SK-N-SH treated with all-trans-retinoic acid at 6 μM for 48 hours (cell line): ENCODE results near the gene ST6GALNAC2.

ENCODE experiments used
- ATAC-seq: fragments of 200-7000 bp; cut with Tn5 transposase; 3 replicates; pipeline ENCODE4 v1.9.1; 2020; ENCODE audit warnings: mild to moderate bottlenecking, moderate library complexity
- BACH2 ChIP-seq: fragments of 250-450 bp; sonication (Bioruptor Pico); IDR thresholded peaks from 2 replicates; pipeline ENCODE4 v1.9.0; 2021; ENCODE audit warnings: mild to moderate bottlenecking, borderline replicate concordance
- CSDC2 ChIP-seq: fragments of 250-450 bp; sonication (Bioruptor Pico); IDR thresholded peaks from 2 replicates; pipeline ENCODE4 v1.5.0; 2020; ENCODE audit warnings: mild to moderate bottlenecking, moderate library complexity
- ESRRG ChIP-seq: fragments of 250-450 bp; sonication (Bioruptor Pico); IDR thresholded peaks from 2 replicates; pipeline ENCODE4 v1.6.1; 2021; ENCODE audit warnings: mild to moderate bottlenecking
- GLIS3 ChIP-seq: fragments of 250-450 bp; sonication (Bioruptor Pico); IDR thresholded peaks from 2 replicates; pipeline ENCODE4 v1.5.0; 2020; ENCODE audit warnings: mild to moderate bottlenecking, moderate library complexity
- ISL1 ChIP-seq: fragments of 250-450 bp; sonication (Bioruptor Pico); IDR thresholded peaks from 2 replicates; pipeline ENCODE4 v2.1.2; 2022; ENCODE audit warnings: mild to moderate bottlenecking, moderate library complexity
- OSR1 ChIP-seq: fragments of 250-450 bp; sonication (Bioruptor Pico); IDR thresholded peaks from 2 replicates; pipeline ENCODE4 v1.8.0; 2022; ENCODE audit warnings: moderate library complexity, mild to moderate bottlenecking, inconsistent platforms
- RARB ChIP-seq: fragments of 250-450 bp; sonication (Bioruptor Pico); IDR thresholded peaks from 2 replicates; pipeline ENCODE4 v1.8.0; 2021; ENCODE audit warnings: mild to moderate bottlenecking, moderate library complexity
- SNAI2 ChIP-seq: fragments of 250-450 bp; sonication (Bioruptor Pico); IDR thresholded peaks from 2 replicates; pipeline ENCODE4 v1.5.0; 2020; ENCODE audit warnings: mild to moderate bottlenecking, moderate library complexity
- TCF4 ChIP-seq: fragments of 250-450 bp; sonication (Bioruptor Pico); IDR thresholded peaks from 2 replicates; pipeline ENCODE4 v1.8.0; 2021; ENCODE audit warnings: mild to moderate bottlenecking, moderate library complexity, borderline replicate concordance
- TOX ChIP-seq: fragments of 250-450 bp; sonication (Bioruptor Pico); IDR thresholded peaks from 2 replicates; pipeline ENCODE4 v1.8.0; 2021; ENCODE audit warnings: mild to moderate bottlenecking, moderate library complexity, borderline replicate concordance
- ZC3H10 ChIP-seq: fragments of 250-450 bp; sonication (Bioruptor Pico); IDR thresholded peaks from 2 replicates; pipeline ENCODE4 v1.5.1; 2021; ENCODE audit warnings: mild to moderate bottlenecking, moderate library complexity
- ZFP3 ChIP-seq: fragments of 250-450 bp; sonication (Bioruptor Pico); IDR thresholded peaks from 2 replicates; pipeline ENCODE4 v1.5.0; 2020; ENCODE audit warnings: mild to moderate bottlenecking, moderate library complexity
- ZFP30 ChIP-seq: fragments of 450-650 bp; formaldehyde crosslinking; IDR thresholded peaks from 2 replicates; pipeline ENCODE4 v1.5.0; 2022; ENCODE audit warnings: mild to moderate bottlenecking, moderate library complexity
- ZNF565 ChIP-seq: fragments of 450-650 bp; formaldehyde crosslinking; conservative IDR thresholded peaks from 2 replicates; pipeline ENCODE4 v1.5.0; 2020; ENCODE audit warnings: low read depth, mild to moderate bottlenecking, moderate library complexity
- ZNF70 ChIP-seq: fragments of 450-650 bp; formaldehyde crosslinking; IDR thresholded peaks from 2 replicates; pipeline ENCODE4 v1.5.0; 2020; ENCODE audit warnings: mild to moderate bottlenecking, moderate library complexity
- TF ChIP-seq, protein P1 (sequence below): fragments of 250-450 bp; sonication (Bioruptor Pico); IDR thresholded peaks from 2 replicates; pipeline ENCODE4 v1.5.0; 2020; ENCODE audit warnings: mild to moderate bottlenecking, moderate library complexity
- TF ChIP-seq, protein P2 (sequence below): fragments of 250-450 bp; sonication (Bioruptor Pico); IDR thresholded peaks from 2 replicates; pipeline ENCODE4 v1.5.1; 2021; ENCODE audit warnings: mild to moderate bottlenecking, moderate library complexity
- TF ChIP-seq, protein P3 (sequence below): fragments of 250-450 bp; sonication (Bioruptor Pico); IDR thresholded peaks from 2 replicates; pipeline ENCODE4 v1.5.1; 2020; ENCODE audit warnings: low read depth, mild to moderate bottlenecking, moderate library complexity
- TF ChIP-seq, protein P4 (sequence below): fragments of 250-450 bp; sonication (Bioruptor Pico); IDR thresholded peaks from 2 replicates; pipeline ENCODE4 v1.8.0; 2020; ENCODE audit warnings: mild to moderate bottlenecking, moderate library complexity, borderline replicate concordance

Gene ST6GALNAC2

DNA sequence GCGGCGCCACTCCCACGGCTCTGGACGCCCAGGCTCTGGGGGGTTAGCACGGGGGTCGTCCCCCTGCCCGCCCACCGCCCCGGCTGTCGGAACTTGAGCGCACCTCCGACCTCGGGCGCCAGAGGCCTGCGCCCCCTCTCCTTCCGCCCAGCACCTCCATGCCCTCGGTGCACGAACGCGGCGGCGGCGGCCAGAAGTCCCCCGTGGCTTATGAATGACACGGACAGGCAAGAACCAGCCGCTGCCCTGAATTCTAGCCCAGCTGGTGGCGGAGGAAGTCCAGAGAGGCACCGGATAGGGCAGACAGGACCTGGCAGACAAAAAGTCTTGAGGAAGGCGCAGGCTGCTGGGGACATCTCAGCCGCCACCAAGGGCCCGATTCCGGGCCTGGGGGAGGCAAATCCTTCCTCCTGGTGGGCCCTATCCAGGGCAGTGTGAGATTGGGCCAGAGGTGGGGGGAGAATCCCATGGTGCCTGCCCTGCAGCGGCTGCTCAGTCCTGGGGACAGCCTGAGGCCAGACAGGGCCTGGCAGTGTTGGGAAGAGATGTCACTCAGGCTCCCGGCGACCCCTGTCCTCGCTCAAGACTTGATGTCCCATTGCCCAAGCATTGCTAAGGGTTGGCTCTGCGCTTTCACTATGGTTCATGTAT is 47.3 kb downstream of the ST6GALNAC2 start:
- no peak for TF ChIP-seq OSR1 (CRISPR knock-in tag)
- TF ChIP-seq ZFP3 (CRISPR knock-in tag) = no peak
- ATAC-seq = no peak

DNA sequence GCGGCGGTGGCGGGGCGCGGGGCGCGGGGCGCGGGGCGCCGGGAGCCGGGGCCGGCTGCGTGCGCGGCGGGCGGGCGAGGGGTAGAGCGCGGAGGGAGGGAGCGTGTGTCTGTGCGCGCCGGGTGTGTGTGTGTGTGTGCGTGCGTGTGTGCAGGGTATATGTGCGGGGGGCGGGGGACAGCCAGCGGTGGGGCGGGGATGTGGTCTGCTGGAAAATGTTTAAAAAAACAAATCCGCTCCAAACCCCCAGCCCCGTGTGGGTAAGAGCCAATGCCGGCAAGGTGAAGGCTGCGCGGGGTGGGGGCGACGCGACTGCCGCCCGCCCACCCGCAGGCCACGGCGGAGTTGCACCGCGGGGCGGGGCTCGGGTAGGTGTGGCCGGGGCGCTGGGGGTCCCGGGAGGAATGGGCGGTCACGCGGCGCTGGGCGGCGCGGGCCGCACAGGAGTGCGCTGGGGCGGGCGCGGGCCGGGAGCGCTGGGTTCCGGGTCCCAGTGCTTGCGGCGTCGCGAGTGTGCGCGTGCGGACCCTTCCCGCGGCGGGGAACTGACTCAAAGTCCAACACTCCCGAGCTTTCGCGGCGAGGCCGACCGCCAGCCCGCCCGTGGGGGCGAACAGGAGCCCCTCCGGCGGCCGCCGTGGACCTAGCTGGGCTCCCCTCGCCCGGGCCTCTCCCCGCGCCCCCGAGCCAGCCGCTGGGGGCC is 47.9 kb downstream of the ST6GALNAC2 start, which contains the start of gene CYGB:
CYGB (minus strand) TSS at position 132 of the 703 bp plus-strand sequence. CDS start 167 bp downstream, outside the sequence.
- ATAC-seq = no peak
- TF ChIP-seq ESRRG (CRISPR knock-in tag) = no peak
- no peak for TF ChIP-seq OSR1 (CRISPR knock-in tag)
- 0 out of 2 replicates have a peak, but pooled peaks have one; percentile 31 for TF ChIP-seq ZNF70
- peak; percentile 100 for TF ChIP-seq ZFP3 (CRISPR knock-in tag)

DNA sequence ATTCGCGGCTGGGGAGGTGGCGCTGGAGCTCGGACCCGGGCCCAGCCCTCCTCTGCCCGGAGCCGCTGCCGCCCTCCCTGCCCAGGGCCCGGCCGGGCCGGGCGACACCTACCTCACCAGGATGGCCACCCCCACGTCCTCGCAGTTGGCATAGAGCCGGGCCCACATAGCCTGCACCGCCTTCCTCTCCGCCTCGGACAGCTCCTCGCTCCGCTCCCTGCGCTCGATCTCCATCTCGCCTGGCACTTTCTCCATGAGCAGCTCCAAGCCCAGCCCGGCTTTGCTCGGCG is 48.4 kb downstream of the ST6GALNAC2 start:
- TF ChIP-seq, protein P1, sequence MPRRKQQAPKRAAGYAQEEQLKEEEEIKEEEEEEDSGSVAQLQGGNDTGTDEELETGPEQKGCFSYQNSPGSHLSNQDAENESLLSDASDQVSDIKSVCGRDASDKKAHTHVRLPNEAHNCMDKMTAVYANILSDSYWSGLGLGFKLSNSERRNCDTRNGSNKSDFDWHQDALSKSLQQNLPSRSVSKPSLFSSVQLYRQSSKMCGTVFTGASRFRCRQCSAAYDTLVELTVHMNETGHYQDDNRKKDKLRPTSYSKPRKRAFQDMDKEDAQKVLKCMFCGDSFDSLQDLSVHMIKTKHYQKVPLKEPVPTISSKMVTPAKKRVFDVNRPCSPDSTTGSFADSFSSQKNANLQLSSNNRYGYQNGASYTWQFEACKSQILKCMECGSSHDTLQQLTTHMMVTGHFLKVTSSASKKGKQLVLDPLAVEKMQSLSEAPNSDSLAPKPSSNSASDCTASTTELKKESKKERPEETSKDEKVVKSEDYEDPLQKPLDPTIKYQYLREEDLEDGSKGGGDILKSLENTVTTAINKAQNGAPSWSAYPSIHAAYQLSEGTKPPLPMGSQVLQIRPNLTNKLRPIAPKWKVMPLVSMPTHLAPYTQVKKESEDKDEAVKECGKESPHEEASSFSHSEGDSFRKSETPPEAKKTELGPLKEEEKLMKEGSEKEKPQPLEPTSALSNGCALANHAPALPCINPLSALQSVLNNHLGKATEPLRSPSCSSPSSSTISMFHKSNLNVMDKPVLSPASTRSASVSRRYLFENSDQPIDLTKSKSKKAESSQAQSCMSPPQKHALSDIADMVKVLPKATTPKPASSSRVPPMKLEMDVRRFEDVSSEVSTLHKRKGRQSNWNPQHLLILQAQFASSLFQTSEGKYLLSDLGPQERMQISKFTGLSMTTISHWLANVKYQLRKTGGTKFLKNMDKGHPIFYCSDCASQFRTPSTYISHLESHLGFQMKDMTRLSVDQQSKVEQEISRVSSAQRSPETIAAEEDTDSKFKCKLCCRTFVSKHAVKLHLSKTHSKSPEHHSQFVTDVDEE (CRISPR knock-in tag) = no peak
- TF ChIP-seq GLIS3 (CRISPR knock-in tag) (no peak), ZNF565 (no peak), RARB (no peak), ISL1 (CRISPR knock-in tag) (no peak), BACH2 (no peak), ZFP3 (CRISPR knock-in tag) (no peak), TCF4 (CRISPR knock-in tag) (no peak), TOX (no peak), CSDC2 (CRISPR knock-in tag) (no peak), OSR1 (CRISPR knock-in tag) (no peak)
- TF ChIP-seq, protein P2, sequence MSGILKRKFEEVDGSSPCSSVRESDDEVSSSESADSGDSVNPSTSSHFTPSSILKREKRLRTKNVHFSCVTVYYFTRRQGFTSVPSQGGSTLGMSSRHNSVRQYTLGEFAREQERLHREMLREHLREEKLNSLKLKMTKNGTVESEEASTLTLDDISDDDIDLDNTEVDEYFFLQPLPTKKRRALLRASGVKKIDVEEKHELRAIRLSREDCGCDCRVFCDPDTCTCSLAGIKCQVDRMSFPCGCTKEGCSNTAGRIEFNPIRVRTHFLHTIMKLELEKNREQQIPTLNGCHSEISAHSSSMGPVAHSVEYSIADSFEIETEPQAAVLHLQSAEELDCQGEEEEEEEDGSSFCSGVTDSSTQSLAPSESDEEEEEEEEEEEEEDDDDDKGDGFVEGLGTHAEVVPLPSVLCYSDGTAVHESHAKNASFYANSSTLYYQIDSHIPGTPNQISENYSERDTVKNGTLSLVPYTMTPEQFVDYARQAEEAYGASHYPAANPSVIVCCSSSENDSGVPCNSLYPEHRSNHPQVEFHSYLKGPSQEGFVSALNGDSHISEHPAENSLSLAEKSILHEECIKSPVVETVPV = no peak
- TF ChIP-seq, protein P3, sequence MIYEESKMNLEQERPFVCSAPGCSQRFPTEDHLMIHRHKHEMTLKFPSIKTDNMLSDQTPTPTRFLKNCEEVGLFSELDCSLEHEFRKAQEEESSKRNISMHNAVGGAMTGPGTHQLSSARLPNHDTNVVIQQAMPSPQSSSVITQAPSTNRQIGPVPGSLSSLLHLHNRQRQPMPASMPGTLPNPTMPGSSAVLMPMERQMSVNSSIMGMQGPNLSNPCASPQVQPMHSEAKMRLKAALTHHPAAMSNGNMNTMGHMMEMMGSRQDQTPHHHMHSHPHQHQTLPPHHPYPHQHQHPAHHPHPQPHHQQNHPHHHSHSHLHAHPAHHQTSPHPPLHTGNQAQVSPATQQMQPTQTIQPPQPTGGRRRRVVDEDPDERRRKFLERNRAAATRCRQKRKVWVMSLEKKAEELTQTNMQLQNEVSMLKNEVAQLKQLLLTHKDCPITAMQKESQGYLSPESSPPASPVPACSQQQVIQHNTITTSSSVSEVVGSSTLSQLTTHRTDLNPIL (CRISPR knock-in tag) = no peak
- TF ChIP-seq, protein P4, sequence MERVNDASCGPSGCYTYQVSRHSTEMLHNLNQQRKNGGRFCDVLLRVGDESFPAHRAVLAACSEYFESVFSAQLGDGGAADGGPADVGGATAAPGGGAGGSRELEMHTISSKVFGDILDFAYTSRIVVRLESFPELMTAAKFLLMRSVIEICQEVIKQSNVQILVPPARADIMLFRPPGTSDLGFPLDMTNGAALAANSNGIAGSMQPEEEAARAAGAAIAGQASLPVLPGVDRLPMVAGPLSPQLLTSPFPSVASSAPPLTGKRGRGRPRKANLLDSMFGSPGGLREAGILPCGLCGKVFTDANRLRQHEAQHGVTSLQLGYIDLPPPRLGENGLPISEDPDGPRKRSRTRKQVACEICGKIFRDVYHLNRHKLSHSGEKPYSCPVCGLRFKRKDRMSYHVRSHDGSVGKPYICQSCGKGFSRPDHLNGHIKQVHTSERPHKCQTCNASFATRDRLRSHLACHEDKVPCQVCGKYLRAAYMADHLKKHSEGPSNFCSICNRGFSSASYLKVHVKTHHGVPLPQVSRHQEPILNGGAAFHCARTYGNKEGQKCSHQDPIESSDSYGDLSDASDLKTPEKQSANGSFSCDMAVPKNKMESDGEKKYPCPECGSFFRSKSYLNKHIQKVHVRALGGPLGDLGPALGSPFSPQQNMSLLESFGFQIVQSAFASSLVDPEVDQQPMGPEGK (CRISPR knock-in tag) = no peak
- TF ChIP-seq, all 23 proteins: peak for 0

DNA sequence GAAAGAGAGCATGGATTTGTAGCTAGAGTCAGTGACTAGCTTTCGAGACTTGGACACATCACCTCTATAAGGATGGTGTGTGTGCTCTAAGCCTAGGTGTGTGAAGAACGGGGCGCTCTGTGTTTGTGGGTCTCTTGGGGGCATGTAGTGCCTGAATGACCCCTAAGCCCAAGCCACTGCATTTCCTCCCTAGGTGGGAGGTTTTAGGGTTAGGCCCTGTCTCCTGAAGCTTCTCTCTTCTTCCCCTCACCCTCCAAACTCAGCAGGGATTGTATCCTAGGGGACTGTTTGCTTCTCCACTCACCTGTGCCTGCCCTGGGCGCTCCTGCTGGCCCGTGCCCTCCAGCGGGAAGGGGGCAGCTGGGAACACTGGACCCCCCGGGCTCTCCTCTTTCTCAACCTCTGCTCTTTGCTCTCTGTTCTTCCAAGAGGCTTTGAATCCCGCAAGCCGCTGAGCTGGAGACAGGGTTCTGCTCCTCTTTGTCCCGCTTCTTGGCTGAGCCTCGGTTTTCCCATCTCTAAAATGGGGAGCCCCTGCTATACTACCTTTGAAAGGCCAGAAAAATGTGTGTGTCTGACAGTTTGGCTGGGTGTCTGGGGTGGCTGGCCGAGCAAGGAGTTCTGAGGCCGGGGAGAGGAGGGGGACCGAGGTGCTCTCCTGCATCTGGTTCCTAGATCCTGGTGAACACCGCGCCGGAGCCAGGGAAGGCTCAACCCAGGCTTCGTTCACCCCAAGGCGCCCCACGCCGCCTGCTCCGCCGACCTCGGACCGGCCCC is 49.0 kb downstream of the ST6GALNAC2 start:
- ATAC-seq = no peak
- TF ChIP-seq GLIS3 (CRISPR knock-in tag) (no peak), ZFP3 (CRISPR knock-in tag) (no peak), BACH2 (no peak), SNAI2 (CRISPR knock-in tag) (no peak), ZC3H10 (CRISPR knock-in tag) (no peak), ESRRG (CRISPR knock-in tag) (no peak), ZFP30 (CRISPR knock-in tag) (no peak), TOX (no peak), TCF4 (CRISPR knock-in tag) (no peak)
- TF ChIP-seq, protein P4 (CRISPR knock-in tag) = no peak
- TF ChIP-seq, protein P1 (CRISPR knock-in tag) = no peak
- TF ChIP-seq, protein P3 (CRISPR knock-in tag) = no peak

More for the DNA sequence above, 48.4 kb downstream of the ST6GALNAC2 start:
- no peak for ATAC-seq
